ENCODE results near the gene PSMD12. TPM values are rescaled to one million over a fixed set of nuclear protein-coding genes. Genes with fewer than 3 reads are reported as not detected.
"Not testable (repeated sequence)": the region's sequence is repeated elsewhere in the genome, so short reads cannot be mapped to it uniquely, and the experiment has no call there.

PSMD12 gene
- total RNA-seq, 1 donor from 2014 or later, result 50.4 TPM

DNA sequence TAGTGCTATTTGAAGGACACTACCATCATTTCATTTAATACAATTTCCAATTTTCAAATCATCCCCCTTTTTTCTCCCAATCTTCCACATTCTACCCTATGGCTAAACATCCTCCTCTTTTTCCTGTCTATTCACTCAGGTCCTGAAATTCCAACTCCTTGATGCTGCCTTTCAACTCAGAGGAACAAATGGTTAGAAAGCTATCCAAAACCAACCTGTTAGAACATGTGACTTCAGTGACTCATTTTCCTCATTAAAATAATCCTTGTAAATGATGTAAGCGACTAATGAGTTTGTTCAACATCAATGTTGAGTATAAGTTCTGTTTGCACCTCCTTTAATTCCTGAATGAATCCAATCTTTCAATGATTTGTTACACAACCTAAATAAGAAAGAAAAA lies 5.5 kb downstream of the PSMD12 start:
- intact Hi-C loops (cut with micrococcal nuclease), result loop anchor here (5.0 to 10.0 kb wide), 2 partner anchors 466 to 1154 kb away; partner anchors contain the start of genes BPTF and PRKAR1A

DNA sequence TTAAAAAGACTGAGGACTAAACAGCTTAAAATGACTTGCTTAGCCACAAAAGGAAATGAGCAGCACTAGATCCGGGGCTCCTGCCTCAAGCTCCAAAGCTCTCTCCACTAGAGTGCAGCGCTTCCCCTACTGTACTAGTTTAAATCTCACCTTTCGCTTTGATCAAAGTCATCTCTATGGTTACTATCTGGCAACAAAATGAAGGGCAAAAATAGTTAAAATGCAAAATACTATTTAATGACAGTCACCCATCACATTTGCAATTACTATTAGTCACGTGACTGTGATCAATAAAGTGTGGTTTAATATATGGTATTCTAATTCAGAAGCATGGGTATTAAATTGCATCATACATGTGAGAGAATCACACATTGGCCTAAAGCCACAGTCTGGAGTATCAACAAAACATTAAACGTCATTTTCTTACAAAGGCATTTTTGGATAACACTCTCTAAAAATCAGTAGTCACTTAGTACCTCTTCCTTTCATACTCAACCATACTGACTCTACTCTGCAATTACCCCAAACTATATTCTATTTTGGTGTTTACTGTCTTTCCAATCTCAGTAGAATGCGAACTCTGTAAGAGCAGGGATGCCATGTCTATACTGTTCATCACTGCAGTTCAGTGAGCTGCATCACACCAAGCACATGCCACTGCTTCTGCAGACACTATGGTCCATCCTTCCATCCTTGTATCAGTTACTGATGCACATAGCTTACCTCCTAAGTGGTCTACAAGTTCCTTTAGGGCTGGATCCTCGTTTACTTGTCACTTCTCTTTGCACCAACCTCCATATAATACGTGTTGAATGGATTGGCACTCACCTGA lies 6.2 kb downstream of the PSMD12 start:
- intact Hi-C loops (cut with micrococcal nuclease), result loop anchor here (2.0 to 10.0 kb wide), 3 partner anchors 17 to 1155 kb away; partner anchors contain the start of genes BPTF, PITPNC1 and PRKAR1A

DNA sequence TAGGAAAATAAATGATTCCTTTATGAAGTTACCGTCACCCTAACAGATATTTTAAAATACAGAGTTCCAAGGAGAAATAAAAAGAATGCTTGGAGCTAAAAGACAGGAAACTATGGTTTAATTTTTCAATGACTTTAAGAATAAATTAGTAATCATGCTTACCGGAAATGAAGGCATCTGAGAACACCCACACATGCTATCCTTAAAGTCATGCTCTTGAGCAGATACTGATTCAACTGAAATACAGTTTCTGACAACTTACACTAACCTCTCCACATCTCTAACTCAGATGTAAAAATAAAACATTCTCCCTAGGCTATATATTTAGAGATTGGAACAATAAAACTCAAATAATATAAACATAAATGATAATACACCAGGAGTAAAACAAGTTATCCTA lies 7.8 kb downstream of the PSMD12 start:
- intact Hi-C loops (cut with micrococcal nuclease), result loop anchor here (2.0 kb wide), 1 partner anchor 18 kb away; the partner anchor contains the start of gene PITPNC1

DNA sequence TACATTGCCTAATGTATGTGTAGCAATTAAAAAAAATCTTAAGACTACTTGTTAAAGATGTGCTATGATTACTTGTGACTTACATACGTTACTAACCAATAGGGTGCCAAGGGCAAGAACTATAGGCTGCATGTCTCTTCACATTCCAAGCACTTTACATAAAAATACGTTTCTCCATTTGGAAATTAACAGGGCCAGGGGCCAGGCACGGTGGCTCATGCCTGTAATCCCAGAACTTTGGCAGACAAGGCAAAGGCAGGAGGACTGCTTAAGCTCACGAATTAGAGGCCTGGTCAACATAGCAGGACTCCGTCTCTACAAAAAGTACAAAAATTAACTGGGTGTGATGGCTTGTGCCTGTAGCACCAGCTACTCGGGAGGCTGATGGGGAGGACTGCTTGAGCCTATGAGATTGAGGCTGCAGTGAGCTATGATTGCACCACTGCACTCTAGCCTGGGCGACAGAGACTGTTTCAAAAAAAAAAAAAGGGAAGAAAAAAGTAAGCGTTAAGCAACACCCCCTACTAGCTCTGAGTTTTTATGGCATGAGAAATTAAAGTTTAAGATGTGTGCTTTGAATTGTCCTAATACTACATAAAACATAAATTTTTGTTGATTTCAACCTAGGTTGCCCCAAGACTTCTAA lies 12.3 kb downstream of the PSMD12 start:
- intact Hi-C loops (cut with micrococcal nuclease), result no loop called here

DNA sequence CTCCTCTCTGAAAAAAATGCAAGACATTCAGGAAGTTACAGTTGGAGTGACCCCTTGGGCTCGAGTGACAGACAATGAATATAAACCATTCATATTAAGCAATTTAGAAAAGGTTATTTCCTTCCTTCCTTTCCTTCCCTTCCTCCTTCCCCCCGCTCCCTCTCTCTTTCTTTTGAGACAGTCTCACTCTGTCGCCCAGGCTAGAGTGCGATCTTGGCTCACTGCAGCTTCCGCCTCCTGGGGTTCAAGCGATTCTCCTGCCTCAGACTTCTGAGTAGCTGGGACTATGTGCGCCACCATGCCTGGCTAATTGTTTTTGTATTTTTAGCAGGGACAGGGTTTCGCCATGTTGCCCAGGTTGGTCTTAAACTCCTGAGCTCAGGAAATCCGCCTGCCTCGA lies 13.2 kb downstream of the PSMD12 start:
- intact Hi-C loops (cut with micrococcal nuclease), result no loop called here

DNA sequence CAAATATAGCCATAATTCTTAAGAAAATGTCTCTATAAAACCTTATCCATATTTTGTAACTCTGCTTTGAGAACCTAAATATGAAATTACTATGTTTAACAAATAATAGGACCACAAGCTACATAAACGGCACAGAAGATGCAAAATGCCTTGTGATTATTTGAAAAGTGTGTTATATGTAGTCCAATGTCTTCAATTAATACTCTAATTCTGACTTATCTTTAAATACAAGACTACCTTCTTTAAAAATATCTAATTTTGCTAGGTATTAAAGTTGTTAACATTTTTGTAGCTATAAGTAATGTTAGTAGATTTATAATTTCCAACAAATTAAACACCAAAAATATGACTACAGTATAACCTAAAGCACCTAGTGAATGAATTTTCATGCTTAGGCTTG lies 17.0 kb downstream of the PSMD12 start:
- intact Hi-C loops (cut with micrococcal nuclease), result no loop called here

DNA sequence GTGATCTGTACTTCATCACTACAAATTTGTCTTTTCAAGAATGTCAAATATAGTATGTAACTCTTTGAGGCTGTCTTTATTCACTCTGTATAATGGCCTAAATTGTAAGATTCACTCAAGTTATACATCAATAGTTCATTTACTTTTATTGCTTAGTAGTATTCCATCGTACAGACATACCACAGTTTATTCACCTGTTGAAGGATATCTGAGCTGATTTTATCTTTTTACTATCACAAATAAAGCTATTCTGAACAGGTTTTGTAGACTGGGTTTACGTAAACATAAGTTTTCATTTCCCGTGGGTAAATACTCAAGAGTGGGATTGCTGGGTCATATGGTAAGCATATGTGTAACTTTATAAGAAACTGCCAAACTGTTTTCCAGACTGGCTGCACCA lies 18.6 kb downstream of the PSMD12 start:
- intact Hi-C loops (cut with micrococcal nuclease), result no loop called here

DNA sequence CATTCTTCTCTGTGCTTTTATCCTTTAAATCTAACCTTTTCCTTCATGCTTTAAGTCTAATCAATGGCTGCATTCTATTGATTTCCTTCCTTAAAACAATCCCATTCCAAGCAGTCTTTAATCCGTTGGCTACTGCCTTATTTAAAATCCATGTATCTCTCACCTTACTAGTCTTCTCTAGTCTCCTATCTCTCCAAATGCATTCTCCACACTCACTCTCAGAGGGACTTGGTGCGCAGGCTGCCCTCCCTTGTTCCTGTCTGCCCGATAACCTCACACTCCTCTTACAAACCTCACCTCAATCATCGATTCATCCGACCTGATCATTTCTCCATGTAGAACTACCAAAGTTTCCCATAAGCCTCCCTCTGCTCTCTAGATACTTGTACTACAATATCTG lies 23.1 kb downstream of the PSMD12 start:
- intact Hi-C loops (cut with micrococcal nuclease), result no loop called here

DNA sequence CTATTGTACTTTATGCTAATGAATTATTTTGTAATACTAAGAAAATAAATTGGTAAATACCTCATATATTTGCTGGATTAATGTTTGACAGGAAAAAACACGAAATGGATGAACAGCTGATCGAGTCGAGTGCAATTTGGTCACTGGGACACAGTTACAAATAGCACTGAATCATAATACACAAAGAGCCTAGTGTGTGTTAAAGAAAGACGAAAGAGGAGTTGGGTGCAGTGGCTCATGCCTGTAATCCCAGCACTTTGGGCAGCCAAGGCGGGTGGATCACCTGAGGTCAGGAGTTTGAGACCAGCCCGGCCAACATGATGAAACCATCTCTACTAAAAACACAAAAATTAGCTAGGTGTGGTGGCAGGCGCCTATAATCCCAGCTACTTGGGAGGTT lies 28.0 kb downstream of the PSMD12 start:
- intact Hi-C loops (cut with micrococcal nuclease), result not testable (repeated sequence)

DNA sequence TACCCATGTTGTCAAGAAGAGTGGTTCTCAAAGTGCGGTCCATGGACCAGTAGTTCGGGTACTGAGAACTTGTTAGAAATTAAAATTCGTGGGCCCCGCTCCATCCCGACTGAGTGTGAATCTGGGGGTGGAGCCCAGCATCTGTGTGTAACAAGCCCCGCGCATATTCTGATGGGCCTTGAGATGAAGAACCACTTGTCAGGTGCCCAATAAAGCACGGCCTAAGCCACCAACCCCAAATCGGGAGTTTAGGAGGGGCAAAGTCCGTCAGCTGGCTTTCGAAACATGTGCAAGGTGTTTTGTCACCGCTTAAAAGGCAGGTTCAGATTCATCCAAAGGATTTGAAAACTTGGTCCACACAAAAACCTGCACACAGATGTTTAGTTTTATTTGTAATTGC lies 29.5 kb downstream of the PSMD12 start:
- intact Hi-C loops (cut with micrococcal nuclease), result no loop called here

DNA sequence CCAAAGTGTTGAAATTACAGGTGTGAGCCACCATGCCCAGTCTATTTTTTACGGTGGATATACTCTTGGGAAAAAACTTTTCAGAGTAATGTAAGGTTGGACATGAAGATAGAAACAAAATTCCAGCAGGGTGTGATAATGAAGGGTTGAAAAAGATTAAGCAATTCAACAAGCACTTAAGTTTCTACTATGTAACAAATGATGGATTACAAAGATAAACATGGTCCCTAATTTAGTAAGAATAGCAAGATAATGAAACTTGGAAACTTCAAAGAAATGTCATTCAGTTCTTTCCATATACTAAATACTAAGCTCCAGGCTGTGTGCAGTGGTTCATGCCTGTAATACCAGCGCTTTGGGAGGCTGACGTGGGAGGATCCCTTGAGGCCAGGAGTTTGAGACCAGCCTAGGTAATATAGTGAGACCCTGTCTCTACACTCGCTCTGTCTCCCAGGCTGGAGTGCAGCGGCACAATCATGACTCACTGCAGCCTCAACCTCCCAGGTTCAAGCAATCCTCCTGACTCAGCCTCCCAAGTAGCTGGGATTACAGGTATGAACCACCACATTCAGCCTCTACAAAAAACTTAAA lies 31.0 kb downstream of the PSMD12 start:
- intact Hi-C loops (cut with micrococcal nuclease), result no loop called here

DNA sequence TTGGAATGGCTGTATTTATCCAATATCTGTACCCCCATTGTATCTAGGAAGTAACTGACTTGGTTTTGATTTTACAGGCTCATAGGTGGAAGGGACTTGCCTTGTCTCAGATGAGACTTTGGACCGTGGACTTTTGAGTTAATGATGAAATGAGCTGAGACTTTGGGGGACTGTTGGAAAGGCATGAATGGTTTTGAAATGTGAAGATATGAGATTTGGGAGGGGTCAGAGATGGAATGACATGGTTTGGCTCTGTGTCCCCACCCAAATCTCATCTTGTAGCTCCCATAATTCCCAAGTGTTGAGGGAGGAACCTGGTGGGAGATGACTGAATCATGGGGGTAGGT lies 34.2 kb downstream of the PSMD12 start:
- intact Hi-C loops (cut with micrococcal nuclease), result not testable (repeated sequence)

DNA sequence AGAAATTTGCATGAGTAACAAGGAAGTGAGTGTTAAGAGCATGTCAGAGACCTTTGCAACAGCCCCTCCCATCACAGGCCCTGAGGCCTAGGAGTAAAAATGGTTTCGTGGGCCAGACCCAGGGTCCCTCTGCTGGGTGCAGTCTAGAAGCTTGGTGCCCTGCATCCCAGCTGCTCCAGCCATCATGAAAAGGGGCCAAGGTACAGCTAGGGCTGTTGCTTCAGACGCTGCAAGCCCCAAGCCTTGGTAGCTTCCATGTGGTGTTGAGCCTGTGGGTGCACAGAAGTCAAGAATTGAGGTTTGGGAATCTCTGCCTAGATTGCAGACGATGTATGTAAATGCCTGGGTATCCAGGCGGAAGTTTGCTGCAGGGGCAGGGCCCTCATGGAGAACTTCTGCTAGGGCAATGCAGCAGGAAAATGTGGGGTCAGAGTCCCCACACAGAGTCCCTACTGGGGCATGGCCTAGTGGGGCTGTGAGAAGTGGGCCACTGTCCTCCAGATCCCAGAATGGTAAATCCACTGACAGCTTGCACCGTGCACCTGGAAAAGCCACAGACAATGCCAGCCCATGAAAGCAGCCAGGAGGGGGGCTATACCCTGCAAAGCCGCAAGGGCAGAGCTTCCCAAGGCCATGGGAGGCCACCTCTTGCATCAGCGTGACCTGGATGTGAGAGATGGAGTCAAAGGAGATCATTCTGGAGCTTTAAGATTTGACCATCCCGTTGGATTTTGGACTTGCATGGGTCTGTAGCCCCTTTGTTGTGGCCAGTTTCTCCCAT lies 34.8 kb downstream of the PSMD12 start:
- intact Hi-C loops (cut with micrococcal nuclease), result not testable (repeated sequence)

DNA sequence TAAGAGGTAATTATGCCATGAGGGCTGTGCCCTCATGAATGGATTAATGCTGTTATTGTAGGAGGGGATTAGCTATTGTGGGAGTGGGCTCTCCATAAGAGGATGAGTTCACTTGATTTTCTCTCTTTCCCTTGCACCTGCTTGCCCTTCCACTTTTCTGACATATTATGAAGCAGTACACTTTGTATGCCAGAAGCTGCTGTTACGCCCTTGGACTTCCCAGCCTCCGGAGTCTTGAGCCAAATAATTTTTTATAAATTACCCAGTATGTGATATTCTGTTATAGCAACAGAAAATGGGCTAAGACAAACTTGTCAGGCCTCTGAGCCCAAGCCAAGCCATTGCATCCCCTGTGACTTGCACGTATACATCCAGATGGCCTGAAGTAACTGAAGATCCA lies 38.4 kb downstream of the PSMD12 start:
- intact Hi-C loops (cut with micrococcal nuclease), result no loop called here

DNA sequence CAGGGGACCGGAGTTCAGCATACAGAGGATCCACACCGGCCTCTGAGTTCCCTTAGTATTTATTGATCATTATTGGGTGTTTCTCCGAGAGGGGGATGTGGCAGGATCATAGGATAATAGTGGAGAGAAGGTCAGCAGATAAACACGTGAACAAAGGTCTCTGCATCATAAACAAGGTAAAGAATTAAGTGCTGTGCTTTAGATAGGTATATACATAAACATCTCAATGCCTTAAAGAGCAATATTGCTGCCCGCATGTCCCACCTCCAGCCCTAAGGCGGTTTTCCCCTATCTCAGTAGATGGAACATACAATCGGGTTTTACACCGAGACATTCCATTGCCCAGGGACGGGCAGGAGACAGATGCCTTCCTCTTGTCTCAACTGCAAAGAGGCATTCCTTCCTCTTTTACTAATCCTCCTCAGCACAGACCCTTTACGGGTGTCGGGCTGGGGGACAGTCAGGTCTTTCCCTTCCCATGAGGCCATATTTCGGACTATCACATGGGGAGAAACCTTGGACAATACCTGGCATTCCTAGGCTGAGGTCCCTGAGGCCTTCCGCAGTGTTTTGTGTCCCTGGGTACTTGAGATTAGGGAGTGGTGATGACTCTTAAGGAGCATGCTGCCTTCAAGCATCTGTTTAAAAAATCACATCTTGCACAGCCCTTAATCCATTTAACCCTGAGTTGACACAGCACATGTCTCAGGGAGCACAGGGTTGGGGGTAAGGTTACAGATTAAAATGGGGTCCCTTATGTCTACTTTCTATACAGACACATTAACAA lies 39.2 kb downstream of the PSMD12 start:
- intact Hi-C loops (cut with micrococcal nuclease), result not testable (repeated sequence)

DNA sequence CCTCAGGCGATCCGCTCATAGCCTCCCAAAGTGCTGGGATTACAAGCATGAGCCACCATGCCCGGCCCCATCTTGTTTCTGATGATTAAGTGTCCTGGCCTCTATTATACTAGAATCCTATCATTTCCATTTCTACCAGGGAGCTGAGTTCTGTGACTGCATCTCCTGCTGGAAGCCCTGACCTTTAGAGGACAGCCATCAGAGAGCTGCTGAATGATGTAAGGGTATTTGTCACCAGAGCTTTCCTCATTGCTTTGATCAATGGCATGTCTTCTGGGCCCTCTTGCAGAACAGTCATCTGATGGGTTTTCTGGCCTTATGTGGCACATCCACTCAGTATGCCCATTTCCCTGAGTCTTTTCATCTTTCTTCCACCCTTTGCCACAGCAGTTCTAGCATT lies 39.9 kb downstream of the PSMD12 start:
- intact Hi-C loops (cut with micrococcal nuclease), result no loop called here

DNA sequence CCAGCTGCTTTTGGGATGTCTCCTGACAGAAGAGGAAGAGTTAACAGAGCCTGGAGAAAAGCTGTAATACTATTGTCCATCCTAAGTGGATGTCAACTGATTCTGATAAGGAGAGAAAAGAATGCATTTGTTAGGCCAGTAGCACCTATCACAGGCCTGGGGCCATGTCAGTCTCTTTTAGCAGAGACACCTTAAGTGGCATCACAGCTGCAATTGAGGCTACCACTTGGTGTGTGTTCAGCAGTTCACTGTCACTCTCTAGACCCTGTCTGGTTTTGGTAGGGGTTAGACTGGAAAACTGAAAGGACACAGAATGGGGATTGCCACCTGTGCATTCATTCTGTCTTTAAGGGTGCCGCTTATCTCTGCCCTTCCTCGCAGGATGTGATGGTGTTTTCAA lies 42.0 kb downstream of the PSMD12 start:
- intact Hi-C loops (cut with micrococcal nuclease), result no loop called here

DNA sequence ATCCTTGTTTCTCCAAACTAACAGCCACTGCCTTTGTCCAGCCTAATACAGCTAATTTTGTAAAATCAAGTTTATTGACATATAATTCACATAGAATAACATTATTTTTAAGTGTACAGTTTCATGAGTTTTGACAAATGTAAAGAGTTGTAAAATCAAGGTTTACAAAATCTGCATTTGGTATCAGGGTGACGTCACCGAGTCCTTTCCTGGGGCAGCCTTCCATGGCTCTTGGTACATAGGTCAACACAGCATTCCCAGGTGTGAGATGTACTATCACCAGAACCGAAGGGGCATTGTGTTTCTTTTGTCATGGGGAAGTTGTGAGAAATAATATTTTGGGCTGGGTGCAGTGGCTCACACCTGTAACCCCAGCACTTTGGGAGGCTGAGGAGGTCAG lies 42.9 kb downstream of the PSMD12 start:
- intact Hi-C loops (cut with micrococcal nuclease), result no loop called here

DNA sequence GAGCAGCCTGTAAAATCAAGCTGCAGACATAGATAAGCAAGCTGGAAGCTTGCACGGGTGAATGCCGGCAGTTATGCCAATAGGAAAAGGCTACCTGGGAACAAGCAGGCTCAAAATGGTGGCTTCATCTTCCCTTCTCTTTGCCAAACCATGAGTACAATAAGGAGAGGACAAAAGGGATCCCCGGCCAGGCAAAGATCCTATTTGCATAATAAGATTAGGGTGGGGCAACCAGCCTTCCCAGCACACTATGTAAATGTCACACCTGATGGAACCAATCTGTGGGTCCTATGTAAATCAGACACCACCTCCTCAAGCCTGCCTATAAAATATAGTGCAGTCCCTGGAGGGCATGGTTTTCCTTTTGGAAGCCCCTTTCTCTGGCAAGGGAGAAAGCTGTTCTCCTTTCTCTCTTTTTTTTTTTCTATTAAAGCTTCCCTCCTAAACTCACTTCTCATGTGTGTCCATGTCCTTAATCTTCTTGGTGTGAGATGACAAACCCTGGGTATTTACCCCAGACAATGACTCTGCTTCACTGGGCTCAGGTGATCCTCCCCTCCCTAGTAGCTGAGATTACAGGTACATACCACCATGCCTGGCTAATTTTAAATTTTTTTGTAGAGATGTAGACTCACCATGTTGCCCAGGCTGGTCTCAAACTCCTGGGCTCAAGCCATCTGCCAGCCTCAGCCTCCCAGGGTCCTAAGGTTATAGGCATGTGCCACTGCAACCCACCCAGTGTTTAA lies 44.2 kb downstream of the PSMD12 start:
- intact Hi-C loops (cut with micrococcal nuclease), result no loop called here

DNA sequence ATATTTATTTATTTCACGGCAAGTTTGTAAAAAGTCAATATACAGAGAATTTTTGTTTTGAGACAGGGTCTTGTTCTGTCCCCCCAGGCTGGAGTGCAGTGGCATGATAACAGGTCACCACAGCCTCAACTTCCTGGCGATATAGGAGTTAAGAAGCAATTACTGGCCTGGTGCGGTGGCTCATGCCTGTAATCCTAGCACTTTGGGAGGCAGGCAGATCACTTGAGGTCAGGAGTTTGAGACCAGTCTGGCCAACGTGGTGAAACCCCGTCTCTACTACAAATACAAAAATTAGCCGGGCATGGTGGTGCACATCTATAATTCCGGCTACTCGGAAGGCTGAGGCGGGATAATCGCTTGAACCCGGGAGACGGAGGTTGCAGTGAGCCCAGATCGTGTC lies 44.9 kb downstream of the PSMD12 start:
- intact Hi-C loops (cut with micrococcal nuclease), result not testable (repeated sequence)

All from T-helper 2 cell treated with Interferon-gamma antibody and Interleukin-4, amounts not matched to agents 100 ng/mL and 5 ng/mL, for 36 hours (primary cell).